SU-DHL-6 (cell line): ENCODE data around the gene DENND5A.

Source experiments
- EZH2phosphoT487 ChIP-seq: fragments of 200-600 bp; sonication (generic), shearing (Covaris generic); conservative IDR thresholded peaks from 2 replicates; pipeline ENCODE4 v1.6.1; 2018; ENCODE audit warnings: mild to moderate bottlenecking, antibody characterized with exemption, low read length, moderate library complexity, mixed read lengths
- TF ChIP-seq, protein P1 (sequence below): fragments of 200-600 bp; sonication (generic); IDR thresholded peaks from one replicate; pipeline ENCODE4 v1.5.1; 2017; ENCODE audit warnings: antibody characterized with exemption, mild to moderate bottlenecking, low read length, moderate library complexity; ENCODE audit not compliant: insufficient read depth, poor library complexity, severe bottlenecking

DNA sequence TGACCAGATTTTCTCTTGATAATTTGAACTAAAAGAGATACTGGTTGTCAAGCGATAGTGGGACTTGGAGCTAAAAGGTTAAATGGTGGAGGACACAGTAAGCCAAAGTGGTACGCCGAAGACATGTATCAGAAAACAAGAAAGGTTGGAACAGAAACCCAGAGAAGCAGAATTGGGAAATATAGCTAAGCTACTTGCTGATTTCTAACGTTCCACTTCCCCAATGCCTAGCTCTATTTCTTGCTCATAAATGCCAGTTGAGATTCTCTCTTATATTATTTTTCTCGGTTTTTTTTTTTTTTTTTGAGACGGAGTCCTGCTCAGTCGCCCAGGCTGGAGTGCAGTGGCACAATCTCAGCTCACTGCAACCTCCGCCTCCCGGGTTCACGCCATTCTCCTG, 36.6 kb upstream of the DENND5A start:
- TF ChIP-seq, protein P1, sequence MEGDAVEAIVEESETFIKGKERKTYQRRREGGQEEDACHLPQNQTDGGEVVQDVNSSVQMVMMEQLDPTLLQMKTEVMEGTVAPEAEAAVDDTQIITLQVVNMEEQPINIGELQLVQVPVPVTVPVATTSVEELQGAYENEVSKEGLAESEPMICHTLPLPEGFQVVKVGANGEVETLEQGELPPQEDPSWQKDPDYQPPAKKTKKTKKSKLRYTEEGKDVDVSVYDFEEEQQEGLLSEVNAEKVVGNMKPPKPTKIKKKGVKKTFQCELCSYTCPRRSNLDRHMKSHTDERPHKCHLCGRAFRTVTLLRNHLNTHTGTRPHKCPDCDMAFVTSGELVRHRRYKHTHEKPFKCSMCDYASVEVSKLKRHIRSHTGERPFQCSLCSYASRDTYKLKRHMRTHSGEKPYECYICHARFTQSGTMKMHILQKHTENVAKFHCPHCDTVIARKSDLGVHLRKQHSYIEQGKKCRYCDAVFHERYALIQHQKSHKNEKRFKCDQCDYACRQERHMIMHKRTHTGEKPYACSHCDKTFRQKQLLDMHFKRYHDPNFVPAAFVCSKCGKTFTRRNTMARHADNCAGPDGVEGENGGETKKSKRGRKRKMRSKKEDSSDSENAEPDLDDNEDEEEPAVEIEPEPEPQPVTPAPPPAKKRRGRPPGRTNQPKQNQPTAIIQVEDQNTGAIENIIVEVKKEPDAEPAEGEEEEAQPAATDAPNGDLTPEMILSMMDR: no peak
- no peak for TF ChIP-seq EZH2phosphoT487
